BE2C (cell line): ENCODE measurements around the gene REM1.
"Not testable (repeated sequence)": the region's sequence is repeated elsewhere in the genome, so short reads cannot be mapped to it uniquely, and the experiment has no call there.

Source experiments
- DNase-seq: peaks from one replicate; pipeline ENCODE4 v3.0.0-alpha.2; 2020
- H3K27me3 ChIP-seq: fragments of 250-450 bp; sonication (Bioruptor Pico); 2 replicates; pipeline ENCODE4 v1.5.1; 2020; ENCODE audit warnings: mild to moderate bottlenecking
- H3K36me3 ChIP-seq: fragments of 250-450 bp; sonication (Bioruptor Pico); 2 replicates; pipeline ENCODE4 v1.5.1; 2020; ENCODE audit warnings: mild to moderate bottlenecking
- H3K4me1 ChIP-seq: fragments of 250-450 bp; sonication (Bioruptor Pico); 2 replicates; pipeline ENCODE4 v1.5.1; 2020
- H3K4me3 ChIP-seq: 2 replicates; pipeline ENCODE4 v1.5.1; 2011; ENCODE audit warnings: low read depth, low read length
- H3K9me3 ChIP-seq: fragments of 250-450 bp; sonication (Bioruptor Pico); 2 replicates; pipeline ENCODE4 v1.5.1; 2020
- CTCF ChIP-seq: IDR thresholded peaks from 2 replicates; pipeline ENCODE4 v1.5.1; 2012; ENCODE audit warnings: mild to moderate bottlenecking, low read depth, low read length

The REM1 gene

GRCh38 chr20:31446084-31446819, 28.8 kb upstream of the REM1 start:
- Histone ChIP-seq H3K4me3 (no peak overlapping the region), H3K27me3 (no peaks in the 10 kb centered on the region; the same call in none of the 2 replicates), H3K4me1 (no peaks in the 10 kb centered on the region), H3K9me3 (no peaks in the 10 kb centered on the region), H3K36me3 (no peaks in the 10 kb centered on the region)
- DNase-seq = no peak
- TF ChIP-seq CTCF = no peak

DNA sequence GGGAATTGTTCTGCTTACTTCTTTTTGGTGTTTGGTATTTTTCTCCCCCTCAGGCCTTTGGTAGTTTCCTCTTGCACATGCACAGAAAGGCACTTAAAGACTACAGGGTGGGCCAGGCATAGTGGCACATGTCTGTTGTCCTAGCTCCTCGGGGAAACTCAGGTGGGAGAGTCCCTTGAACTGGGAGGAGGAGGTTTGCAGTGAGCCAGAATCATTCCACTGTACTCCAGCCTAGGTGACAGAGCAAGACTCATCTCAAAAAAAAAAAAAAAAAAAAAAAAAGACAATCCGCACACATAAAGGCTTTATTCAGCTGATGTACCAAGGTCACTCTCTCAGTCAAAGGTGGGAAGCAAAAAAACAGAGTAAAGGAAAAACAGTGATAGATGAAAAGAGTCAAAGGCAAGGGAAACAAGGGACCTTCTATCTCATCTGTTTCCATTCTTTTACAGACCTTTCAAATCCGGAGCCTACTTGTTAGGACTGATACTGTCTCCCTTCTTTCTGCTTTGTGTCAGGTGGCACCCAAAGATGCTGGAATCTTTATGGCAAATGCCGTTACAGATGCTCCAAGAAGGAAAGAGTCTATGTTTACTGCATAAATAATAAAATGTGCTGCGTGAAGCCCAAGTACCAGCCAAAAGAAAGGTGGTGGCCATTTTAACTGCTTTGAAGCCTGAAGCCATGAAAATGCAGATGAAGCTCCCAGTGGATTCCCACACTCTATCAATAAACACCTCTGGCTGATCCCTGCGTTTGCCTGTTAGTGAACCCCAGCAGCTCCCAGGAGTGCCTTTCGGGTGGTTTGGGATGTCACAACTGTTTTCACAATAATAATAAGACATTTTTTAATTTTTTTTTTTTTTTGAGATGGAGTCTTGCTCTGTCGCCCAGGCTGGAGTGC, 25.3 kb upstream of the REM1 start:
- Histone ChIP-seq H3K4me1 (no peaks in the 10 kb centered on the region), H3K36me3 (no peaks in the 10 kb centered on the region), H3K9me3 (no peaks in the 10 kb centered on the region), H3K27me3 (no peaks in the 10 kb centered on the region; the same call in 1 of the 2 replicates), H3K4me3 (no peak overlapping the region)
- no peak for DNase-seq
- TF ChIP-seq CTCF = no peak

DNA sequence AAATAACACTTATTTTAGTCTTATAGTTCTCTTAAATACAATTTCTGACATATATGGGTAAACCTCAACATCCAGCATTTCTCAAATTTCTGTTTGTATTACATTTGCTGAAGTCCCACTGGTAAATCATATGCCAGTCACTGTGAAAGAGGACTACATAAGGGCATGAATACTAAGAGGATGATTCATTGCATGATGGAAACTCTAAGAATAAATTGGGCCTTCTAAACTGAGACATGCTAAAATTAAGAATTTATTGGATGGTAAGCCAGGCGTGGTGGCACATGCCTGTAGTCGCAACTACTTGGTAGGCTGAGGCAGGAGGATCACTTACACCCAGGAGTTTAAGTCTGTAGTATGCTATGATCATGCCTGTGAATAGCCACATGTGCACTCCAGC, 22.5 kb upstream of the REM1 start:
- DNase-seq = no peak
- H3K4me3 ChIP-seq = no peak overlapping the region
- H3K27me3 ChIP-seq = no peaks in the 10 kb centered on the region; the same call in 1 of the 2 replicates
- no peaks in the 10 kb centered on the region for H3K36me3 ChIP-seq
- no peaks in the 10 kb centered on the region for H3K4me1 ChIP-seq
- no peaks in the 10 kb centered on the region for H3K9me3 ChIP-seq
- no peak for TF ChIP-seq CTCF

GRCh38 chr20:31454361-31454760, 20.7 kb upstream of the REM1 start:
- no peaks in the 10 kb centered on the region for H3K36me3 ChIP-seq
- no peaks in the 10 kb centered on the region for H3K4me1 ChIP-seq
- H3K9me3 ChIP-seq = no peaks in the 10 kb centered on the region
- TF ChIP-seq CTCF = no peak
- no peaks in the 10 kb centered on the region; the same call in 1 of the 2 replicates for H3K27me3 ChIP-seq
- DNase-seq = no peak
- no peak overlapping the region for H3K4me3 ChIP-seq

- H3K4me3 ChIP-seq, H3K4me1 ChIP-seq, H3K9me3 ChIP-seq, H3K36me3 ChIP-seq, DNase-seq: not testable (repeated sequence)
- H3K27me3 ChIP-seq = peaks cover 19% of the 10 kb centered on the region
Observed at GRCh38 chr20:31470946-31471345, 4.1 kb upstream of the REM1 start.

DNA sequence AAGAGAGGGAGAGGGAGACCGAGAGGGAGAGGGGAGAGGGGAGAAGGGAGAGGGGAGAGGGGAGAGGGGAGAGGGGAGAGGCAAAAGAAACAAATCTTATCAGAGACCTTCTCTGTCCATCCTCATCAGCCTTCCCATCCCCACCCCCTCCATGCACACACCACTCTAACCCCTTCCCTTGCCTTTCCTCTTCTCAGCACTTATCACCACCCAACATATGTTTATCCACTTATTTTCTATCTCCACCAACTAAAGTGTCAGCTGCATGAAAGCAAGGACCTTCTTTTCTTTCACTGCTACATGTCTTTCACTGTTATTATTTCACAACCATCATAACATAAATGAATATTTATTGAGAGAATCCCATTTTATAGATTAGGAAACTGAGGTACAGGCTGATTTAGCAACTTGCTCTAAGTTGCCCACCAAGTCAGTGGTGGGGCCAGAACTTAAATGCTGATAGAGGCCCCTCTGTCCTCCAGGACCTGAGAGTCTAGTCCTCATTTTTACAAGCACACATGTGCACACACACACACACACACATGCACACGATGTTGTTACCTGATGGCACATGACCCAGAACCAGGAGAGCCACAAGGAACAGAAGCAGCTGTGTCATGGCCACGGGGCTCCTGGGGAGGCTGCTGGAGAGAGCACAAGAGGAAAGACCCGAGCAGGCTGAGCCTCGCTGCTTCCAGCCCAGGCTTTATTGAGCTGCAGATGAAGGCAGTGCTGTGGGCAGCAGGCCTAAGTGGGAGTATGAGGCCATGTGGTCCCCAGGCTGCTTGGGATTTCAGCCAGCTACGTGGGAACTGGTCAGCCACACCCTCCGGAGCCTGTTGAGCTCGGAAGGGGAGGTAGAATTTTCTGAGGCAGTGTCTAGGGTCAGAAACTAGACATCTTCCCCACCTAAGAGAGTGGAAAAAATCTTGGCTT, 2.4 kb upstream of the REM1 start:
- DNase-seq = no peak

More for the DNA sequence above, 2.4 kb upstream of the REM1 start:
- no peak for TF ChIP-seq CTCF
- no peaks in the 10 kb centered on the region for H3K4me1 ChIP-seq
- peaks cover 36% of the 10 kb centered on the region for H3K27me3 ChIP-seq
- H3K9me3 ChIP-seq = no peaks in the 10 kb centered on the region; the same call in 1 of the 2 replicates
- no peaks in the 10 kb centered on the region for H3K36me3 ChIP-seq
- H3K4me3 ChIP-seq = no peak overlapping the region
